SU-DHL-6 (cell line): ENCODE data around the gene DNAH5.

Source experiments
- H2AFZ ChIP-seq: fragments of 200-600 bp; sonication (generic); 2 replicates; pipeline ENCODE4 v1.6.1; 2014; ENCODE audit warnings: low read depth, mild to moderate bottlenecking, moderate library complexity, mixed read lengths, antibody characterized with exemption, low read length; ENCODE audit not compliant: severe bottlenecking
- H3F3A ChIP-seq: fragments of 200-600 bp; shearing (Covaris generic); 2 replicates; pipeline ENCODE4 v1.6.0; 2016; ENCODE audit warnings: antibody characterized with exemption, mild to moderate bottlenecking; ENCODE audit not compliant: insufficient read depth
- H3K27ac ChIP-seq: fragments of 200-600 bp; sonication (generic); 2 replicates; pipeline ENCODE4 v1.5.1; 2016; ENCODE audit warnings: low read depth, mild to moderate bottlenecking, low read length, moderate library complexity, mixed read lengths
- H3K27me3 ChIP-seq: fragments of 200-600 bp; sonication (generic), shearing (Covaris generic); 2 replicates; pipeline ENCODE4 v1.6.0; 2014; ENCODE audit warnings: mild to moderate bottlenecking, low read length
- H3K36me3 ChIP-seq: fragments of 200-600 bp; sonication (generic); 2 replicates; pipeline ENCODE4 v1.6.1; 2014; ENCODE audit warnings: mild to moderate bottlenecking, low read length, mixed read lengths
- H3K4me2 ChIP-seq: fragments of 300-600, 200-600 bp; shearing (Covaris generic), sonication (generic); 2 replicates; pipeline ENCODE4 v1.6.0; 2014; ENCODE audit warnings: low read length, low read depth, mild to moderate bottlenecking; ENCODE audit not compliant: poor library complexity, severe bottlenecking
- H3K4me3 ChIP-seq: fragments of 200-600 bp; sonication (generic); 2 replicates; pipeline ENCODE4 v1.5.1; 2014; ENCODE audit warnings: antibody characterized with exemption, low read length, mild to moderate bottlenecking, mixed read lengths; ENCODE audit not compliant: insufficient read depth, poor library complexity, severe bottlenecking
- H3K79me2 ChIP-seq: fragments of 200-600 bp; sonication (generic); 2 replicates; pipeline ENCODE4 v1.6.1; 2014; ENCODE audit warnings: mild to moderate bottlenecking, low read length, moderate library complexity; ENCODE audit not compliant: insufficient read depth
- H3K9ac ChIP-seq: fragments of 200-600 bp; sonication (generic); 2 replicates; pipeline ENCODE4 v1.7.0; 2014; ENCODE audit warnings: mild to moderate bottlenecking, low read length
- H3K9me2 ChIP-seq: fragments of 200-600 bp; sonication (generic); replicated peaks from 2 replicates; pipeline ENCODE4 v1.6.1; 2014; ENCODE audit warnings: low read length; ENCODE audit not compliant: insufficient read depth
- H3K9me3 ChIP-seq: fragments of 200-600 bp; sonication (generic); 2 replicates; pipeline ENCODE4 v1.6.1; 2014; ENCODE audit warnings: low read length, mixed read lengths; ENCODE audit not compliant: insufficient read depth
- H4K20me1 ChIP-seq: fragments of 200-600 bp; sonication (generic); 2 replicates; pipeline ENCODE4 v1.6.1; 2014; ENCODE audit warnings: low read depth, mild to moderate bottlenecking, antibody characterized with exemption, low read length, moderate library complexity, mixed read lengths
- EZH2phosphoT487 ChIP-seq: fragments of 200-600 bp; sonication (generic), shearing (Covaris generic); conservative IDR thresholded peaks from 2 replicates; pipeline ENCODE4 v1.6.1; 2018; ENCODE audit warnings: mild to moderate bottlenecking, antibody characterized with exemption, low read length, moderate library complexity, mixed read lengths
- TF ChIP-seq, protein P1 (sequence below): fragments of 200-600 bp; sonication (generic); IDR thresholded peaks from one replicate; pipeline ENCODE4 v1.5.1; 2017; ENCODE audit warnings: antibody characterized with exemption, mild to moderate bottlenecking, low read length, moderate library complexity; ENCODE audit not compliant: insufficient read depth, poor library complexity, severe bottlenecking

The DNAH5 gene

DNA sequence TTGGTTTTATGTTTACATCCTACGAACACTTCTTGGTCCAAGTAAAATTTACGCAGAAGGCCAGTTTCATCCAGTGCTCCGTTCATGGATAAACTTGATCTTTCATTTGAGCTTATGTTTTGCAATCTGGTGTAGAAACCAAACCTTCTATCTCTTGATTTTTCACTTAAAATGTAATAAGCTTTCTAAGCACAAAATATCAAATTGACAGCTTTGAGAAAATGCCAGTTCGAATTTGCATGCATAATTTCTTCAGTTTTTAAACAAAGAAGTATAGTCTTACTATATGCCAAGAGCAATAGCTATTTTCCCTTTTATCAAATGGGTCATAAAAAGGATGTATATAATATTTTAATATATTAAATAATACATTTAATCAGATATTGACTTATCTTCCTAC is 17.8 kb downstream of the DNAH5 start:
- no peaks in the 10 kb centered on the region for H4K20me1 ChIP-seq

DNA sequence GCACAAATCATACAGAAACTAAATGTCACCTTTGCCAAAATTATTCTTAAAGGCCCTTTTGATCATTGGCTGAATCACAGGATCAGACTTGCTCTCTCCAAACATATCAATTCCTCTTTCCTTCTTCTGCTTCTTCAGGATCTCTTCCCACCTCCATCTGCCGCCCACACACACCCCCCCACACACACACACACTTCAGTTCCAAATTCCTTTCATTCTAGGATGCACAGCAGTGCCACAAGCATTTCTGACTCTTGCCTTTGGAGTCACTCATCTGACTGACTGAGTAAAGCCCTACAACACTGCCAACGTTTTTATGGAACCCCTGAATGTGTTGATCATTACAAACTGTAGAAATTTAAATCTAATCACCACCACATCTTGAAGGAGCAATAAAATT is 22.9 kb downstream of the DNAH5 start:
- H3K9ac ChIP-seq = no peak overlapping the region
- H3K9me3 ChIP-seq = no peaks in the 10 kb centered on the region
- TF ChIP-seq, protein P1, sequence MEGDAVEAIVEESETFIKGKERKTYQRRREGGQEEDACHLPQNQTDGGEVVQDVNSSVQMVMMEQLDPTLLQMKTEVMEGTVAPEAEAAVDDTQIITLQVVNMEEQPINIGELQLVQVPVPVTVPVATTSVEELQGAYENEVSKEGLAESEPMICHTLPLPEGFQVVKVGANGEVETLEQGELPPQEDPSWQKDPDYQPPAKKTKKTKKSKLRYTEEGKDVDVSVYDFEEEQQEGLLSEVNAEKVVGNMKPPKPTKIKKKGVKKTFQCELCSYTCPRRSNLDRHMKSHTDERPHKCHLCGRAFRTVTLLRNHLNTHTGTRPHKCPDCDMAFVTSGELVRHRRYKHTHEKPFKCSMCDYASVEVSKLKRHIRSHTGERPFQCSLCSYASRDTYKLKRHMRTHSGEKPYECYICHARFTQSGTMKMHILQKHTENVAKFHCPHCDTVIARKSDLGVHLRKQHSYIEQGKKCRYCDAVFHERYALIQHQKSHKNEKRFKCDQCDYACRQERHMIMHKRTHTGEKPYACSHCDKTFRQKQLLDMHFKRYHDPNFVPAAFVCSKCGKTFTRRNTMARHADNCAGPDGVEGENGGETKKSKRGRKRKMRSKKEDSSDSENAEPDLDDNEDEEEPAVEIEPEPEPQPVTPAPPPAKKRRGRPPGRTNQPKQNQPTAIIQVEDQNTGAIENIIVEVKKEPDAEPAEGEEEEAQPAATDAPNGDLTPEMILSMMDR = no peak
- TF ChIP-seq EZH2phosphoT487 = no peak
- no peaks in the 10 kb centered on the region for H3K9me2 ChIP-seq
- no peak overlapping the region for H2AFZ ChIP-seq
- H4K20me1 ChIP-seq = no peaks in the 10 kb centered on the region
- H3K36me3 ChIP-seq = no peaks in the 10 kb centered on the region
- H3K4me2 ChIP-seq = no peak overlapping the region
- no peaks in the 10 kb centered on the region for H3K27me3 ChIP-seq
- H3K79me2 ChIP-seq = no peaks in the 10 kb centered on the region
- H3K4me3 ChIP-seq = no peak overlapping the region
- H3F3A ChIP-seq = no peaks in the 10 kb centered on the region
- H3K27ac ChIP-seq = no peak overlapping the region

More for the DNA sequence above, 17.8 kb downstream of the DNAH5 start:
- Histone ChIP-seq H3K4me3 (no peak overlapping the region), H3K9ac (no peak overlapping the region), H3K27ac (no peak overlapping the region), H3K9me2 (no peaks in the 10 kb centered on the region), H3K79me2 (no peaks in the 10 kb centered on the region), H3F3A (no peaks in the 10 kb centered on the region), H3K4me2 (no peak overlapping the region), H3K27me3 (no peaks in the 10 kb centered on the region), H3K9me3 (no peaks in the 10 kb centered on the region), H3K36me3 (no peaks in the 10 kb centered on the region), H2AFZ (no peak overlapping the region)
- TF ChIP-seq EZH2phosphoT487 = no peak
- TF ChIP-seq, protein P1 = no peak

DNA sequence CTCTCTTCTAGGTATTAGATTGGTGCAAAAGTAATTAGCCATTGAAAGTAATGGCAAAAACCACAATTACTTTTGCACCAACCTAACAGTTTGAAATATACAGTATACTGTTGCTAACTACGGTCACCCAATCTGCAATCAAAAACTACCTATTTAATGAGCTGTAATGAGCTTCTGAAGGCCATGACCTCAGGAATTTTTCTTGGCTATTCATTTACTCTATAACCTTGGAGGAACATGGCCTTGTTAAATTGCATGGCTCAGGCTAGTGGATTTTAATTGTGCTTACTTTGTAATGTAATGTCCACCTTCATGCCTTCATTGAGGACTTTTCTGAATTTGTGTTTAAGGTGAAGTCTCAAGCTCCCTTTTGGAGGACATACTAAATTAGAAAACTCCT is 24.7 kb downstream of the DNAH5 start:
- H3K36me3 ChIP-seq = no peaks in the 10 kb centered on the region

More for the DNA sequence above, 24.7 kb downstream of the DNAH5 start:
- Histone ChIP-seq H3K4me3 (no peak overlapping the region), H3K9me3 (no peaks in the 10 kb centered on the region), H3K9ac (no peak overlapping the region), H3K27me3 (no peaks in the 10 kb centered on the region), H2AFZ (no peak overlapping the region), H3K27ac (no peak overlapping the region), H3K79me2 (no peaks in the 10 kb centered on the region), H3K9me2 (no peaks in the 10 kb centered on the region), H4K20me1 (no peaks in the 10 kb centered on the region), H3K4me2 (no peak overlapping the region), H3F3A (no peaks in the 10 kb centered on the region)
- TF ChIP-seq EZH2phosphoT487 = no peak
- TF ChIP-seq, protein P1 = no peak
